G401 (cell line): Measurements from ENCODE around the gene PPP1R37. TPM values are rescaled to one million over a fixed set of nuclear protein-coding genes. Genes with fewer than 3 reads are reported as not detected.

Experiments
- DNase-seq: peaks from one replicate; pipeline ENCODE4 v3.0.0-alpha.2; 2015; ENCODE audit warnings: low spot score
- in situ Hi-C: cut with HindIII; loops from 2 replicates; pipeline ENCODE4 v1.10.0; 2016; ENCODE audit warnings: low sequenced_read_pairs, mixed read lengths
- total RNA-seq: library from RNA; depleted of rRNA; stranded (reverse); fragments of >200 nt; shearing (Covaris generic); gene quantifications from 2 replicates; pipeline ENCODE4 v1.2.3, GENCODE V29; 2014

PPP1R37 gene
- total RNA-seq, 1 experiment from 2014 or later, result 42.6 TPM

DNA sequence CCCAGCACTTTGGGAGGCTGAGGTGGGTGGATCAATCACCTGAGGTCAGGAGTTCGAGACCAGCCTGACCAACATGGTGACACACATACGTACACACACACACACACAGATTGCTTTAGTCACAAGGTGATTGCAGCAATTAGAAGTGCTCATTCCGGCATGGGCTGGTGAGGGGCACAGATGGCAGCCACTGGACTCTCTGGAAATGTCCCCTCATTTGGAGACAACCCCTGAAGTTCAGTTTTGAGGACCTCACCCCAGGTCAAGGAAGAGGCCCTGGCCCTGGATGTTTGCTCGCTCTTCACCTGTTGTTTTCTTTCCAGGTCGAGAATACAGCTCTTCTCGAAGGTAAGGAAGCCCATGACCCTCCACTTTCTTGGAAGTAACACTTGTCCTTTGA is 22.8 kb upstream of the PPP1R37 start:
- DNase-seq, result no peak

DNA sequence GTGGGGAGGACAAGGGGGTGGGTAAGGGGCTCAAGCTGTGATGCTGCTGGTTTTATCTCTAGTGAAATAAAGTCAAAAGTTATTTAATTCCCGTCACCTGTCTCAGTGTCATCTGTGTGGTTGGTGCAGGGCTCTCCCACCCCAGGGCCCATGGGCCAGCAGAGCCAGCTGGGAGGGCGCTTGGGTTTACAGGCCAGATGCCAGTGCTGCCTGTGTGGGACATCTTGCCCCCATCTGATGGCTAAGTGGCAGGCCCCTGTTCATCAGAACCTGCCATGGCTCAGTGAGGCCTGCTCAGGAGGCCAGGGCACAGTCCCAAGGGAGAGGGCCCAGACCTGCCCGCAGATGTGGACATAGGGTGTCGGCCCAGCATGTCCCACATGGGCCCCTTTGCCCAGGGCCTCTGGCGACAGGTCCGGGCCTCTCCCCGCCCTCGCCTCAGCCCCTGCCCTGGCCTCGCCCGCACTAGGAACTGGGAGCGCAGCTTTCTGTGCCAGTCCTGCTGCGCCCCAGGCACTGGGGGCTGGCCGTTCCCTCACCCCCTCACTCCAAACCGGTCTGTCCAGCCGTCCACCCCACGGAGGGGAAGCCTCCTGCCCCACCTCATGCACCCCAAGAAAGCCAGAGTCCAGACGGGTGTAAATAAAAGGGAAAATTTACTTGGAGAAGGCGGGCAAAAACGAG is 22.0 kb upstream of the PPP1R37 start:
- in situ Hi-C loops, result no loop called here

More for the DNA sequence above, 22.8 kb upstream of the PPP1R37 start:
- in situ Hi-C loops, result no loop called here

DNA sequence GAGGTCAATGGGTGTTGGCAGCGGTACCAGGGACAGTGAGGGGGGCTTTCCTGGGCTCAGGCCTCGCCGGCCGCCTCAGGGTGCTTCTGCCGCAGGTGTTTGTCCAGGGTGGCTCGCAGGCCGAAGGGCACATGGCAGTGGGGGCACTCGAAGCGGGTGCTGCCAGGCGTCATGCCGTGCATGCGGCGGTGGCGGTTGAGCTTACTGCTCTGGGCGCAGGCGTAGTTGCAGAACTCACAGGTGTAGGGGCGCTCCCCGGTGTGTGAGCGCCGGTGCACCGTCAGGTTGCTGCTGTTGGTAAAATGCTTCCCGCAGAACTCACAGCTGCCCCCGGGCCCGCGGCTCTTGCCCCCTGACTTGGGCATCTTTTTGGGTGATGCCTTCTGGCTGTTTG is 21.4 kb upstream of the PPP1R37 start:
- in situ Hi-C loops, result no loop called here
- DNase-seq, result no peak

More for the DNA sequence above, 22.0 kb upstream of the PPP1R37 start:
- DNase-seq, result no peak

GRCh38 chr19:45071969-45072790 is 20.8 kb upstream of the PPP1R37 start:
- DNase-seq, result peak; percentile 71
- in situ Hi-C loops, result no loop called here

GRCh38 chr19:45074744-45075300 is 18.2 kb upstream of the PPP1R37 start:
- in situ Hi-C loops, result no loop called here
- DNase-seq, result peak; percentile 29

DNA sequence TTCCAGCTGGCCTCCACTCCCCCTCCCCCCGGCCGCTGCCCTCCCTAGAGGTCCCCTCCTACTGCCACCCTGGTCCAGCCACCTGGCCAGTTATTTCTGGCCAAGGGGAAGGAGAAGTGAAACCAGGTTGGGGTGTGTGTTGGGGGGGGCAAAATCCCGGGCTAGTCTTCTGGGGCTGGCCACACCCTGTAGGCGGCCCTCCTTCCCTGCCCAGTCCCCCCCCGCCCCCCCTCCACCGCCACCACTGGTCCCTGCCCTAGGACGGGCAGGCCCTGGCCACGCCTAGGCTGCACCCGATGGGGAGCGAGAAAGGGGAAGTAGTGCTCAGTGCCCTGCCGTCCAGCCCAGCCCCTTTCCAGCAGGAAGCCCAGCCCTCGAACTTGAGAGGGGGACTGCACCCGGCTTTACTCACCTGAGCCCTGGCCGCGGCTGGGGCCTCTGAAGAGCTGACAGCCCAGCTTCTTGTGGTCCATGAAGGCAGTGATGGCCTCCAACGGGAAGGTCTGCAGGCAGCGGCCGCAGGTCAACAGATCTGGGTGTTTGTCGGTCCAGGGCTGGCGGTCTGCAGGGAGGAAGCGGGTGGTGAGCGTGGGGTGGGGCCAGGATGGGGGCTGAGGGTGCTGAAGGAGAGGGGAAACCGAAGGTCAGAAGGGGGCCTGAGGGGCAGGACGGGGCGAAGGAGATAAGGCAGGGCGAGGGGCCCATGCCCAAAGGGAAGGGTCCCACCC is 17.5 kb upstream of the PPP1R37 start:
- DNase-seq, result peak; percentile 80
- in situ Hi-C loops, result no loop called here

- in situ Hi-C loops, result no loop called here
- DNase-seq, result peak; percentile 88
These were observed 16.7 kb upstream of the PPP1R37 start, which contains the start of gene ZNF296 for GRCh38 chr19:45076029-45076850. Gene ZNF296, minus strand, starts transcription at chr19:45076478. Its CDS starts 105 bp downstream, at chr19:45076373.

- DNase-seq, result no peak
- in situ Hi-C loops, result no loop called here
These were observed 15.9 kb upstream of the PPP1R37 start for GRCh38 chr19:45076851-45077730.

DNA sequence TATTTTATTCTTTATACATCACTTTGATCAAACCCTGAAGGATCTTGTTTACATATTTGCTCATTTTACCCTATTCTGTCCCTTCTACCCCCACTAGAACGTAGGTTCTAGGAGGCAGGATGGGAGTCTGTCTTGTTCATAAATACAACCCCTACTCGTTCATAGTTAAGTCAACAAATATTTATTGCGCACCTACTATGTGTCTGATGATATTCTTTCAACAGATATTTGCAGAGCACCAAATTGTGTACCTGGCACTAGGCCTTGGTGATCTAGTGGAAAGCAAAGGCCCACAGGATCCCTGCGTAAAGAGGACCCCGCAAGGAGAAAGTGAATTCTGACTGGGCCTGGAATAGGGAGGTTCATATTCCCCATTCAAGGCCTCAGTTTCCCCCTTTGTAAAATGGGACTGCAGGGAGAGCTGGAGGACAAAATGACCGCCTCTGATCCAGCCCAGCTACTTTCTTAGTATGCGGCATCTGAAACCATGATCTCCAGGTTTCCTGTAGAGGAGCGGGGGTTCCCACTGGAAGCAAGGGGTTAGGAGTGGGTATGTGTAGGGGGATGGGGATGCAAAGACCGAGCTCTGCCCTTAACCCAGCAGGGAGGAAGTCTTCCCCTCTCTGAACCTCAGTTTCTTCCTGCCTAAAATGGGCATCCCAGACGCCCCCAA is 14.5 kb upstream of the PPP1R37 start:
- no peak for DNase-seq
- in situ Hi-C loops, result no loop called here

DNA sequence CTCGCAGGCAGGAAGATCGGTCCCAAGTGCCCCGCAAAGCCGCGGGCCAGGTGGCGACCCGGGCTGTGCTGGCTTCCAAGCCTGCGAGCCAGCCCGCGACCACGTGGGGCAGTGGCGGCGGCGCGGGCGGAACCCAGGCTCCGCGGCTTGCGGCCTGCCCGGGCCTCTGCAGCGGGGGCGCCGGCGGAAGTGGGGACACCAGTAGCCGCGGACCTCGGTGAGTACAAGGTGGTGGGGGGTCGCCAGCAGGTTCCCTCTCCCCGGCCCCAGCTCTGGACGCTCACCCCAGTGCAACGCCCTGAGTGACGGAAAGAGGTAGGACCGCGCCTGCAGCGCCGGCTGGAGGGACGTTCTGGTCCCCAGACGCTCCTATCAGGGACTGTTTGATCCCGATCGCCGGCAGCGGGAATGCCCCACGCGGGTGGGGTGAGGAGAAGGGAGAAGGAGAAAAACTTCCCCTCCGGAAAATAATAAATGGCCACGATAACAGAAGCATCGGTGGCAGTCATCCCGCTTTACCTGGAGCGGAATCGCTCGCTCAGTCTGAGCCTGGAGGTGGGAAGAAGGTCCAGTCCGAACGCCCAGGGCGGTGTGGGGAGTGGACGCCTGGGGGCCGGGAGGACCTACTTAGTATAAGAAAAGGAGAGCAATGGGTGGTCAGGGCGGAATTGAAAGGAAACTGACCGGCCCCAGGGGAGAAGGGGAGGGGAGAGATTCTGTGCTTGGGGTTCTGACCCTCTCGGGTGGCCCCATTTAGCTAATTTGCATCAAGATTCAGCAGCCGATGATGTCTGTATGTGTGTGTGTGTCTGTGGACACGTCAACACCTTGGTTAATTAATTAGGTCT is 13.7 kb upstream of the PPP1R37 start, which contains the start of gene GEMIN7:
Gene GEMIN7, plus strand, starts transcription at position 198 of the 848 bp plus-strand sequence. CDS start 10,855 bp downstream, outside the sequence.
- in situ Hi-C loops, result no loop called here
- DNase-seq, result peak; percentile 72

- in situ Hi-C loops, result no loop called here
- DNase-seq, result no peak
These were observed 13.0 kb upstream of the PPP1R37 start for GRCh38 chr19:45079911-45080370.

DNA sequence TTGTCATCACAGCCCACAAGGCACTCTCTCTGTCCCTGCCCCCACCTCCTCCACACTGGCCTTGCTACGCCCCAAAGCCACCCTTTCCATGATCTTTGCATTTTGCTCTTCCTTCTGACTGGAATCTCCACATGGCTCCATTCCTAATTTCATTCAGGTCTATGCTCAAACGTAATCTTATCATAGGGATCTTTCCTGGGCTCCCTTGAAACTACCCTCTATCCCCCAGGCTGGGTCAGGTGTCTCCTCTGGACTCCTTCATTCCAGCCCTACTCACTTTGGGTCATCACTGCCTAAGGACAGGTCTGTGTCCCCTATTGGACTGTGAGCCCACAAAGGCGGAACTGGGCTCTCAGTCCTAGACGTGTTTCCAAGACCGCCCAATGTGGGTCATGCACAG is 10.8 kb upstream of the PPP1R37 start:
- no peak for DNase-seq
- in situ Hi-C loops, result no loop called here

GRCh38 chr19:45086480-45086879 is 6.5 kb upstream of the PPP1R37 start:
- DNase-seq, result no peak
- in situ Hi-C loops, result no loop called here

DNA sequence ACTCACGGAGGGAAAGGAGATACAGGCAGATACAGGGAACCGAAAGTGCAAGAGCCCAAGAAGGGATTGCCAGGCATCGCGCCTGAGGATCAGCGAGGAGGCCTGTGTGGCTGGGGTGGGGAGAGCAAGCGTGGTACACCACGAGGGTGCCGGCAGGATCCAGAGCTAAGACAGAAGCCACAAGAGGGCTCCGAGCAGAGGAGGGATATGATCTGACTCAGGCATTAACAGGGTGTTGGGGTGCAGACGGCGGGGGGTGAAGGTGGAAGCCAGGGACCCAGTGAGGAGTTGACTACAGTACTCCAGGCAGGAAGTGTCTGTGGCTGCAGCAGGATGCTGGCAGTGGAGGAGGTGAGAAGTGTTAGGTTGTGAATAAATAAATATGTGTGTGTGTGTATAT is 5.4 kb upstream of the PPP1R37 start:
- in situ Hi-C loops, result no loop called here
- DNase-seq, result no peak

DNA sequence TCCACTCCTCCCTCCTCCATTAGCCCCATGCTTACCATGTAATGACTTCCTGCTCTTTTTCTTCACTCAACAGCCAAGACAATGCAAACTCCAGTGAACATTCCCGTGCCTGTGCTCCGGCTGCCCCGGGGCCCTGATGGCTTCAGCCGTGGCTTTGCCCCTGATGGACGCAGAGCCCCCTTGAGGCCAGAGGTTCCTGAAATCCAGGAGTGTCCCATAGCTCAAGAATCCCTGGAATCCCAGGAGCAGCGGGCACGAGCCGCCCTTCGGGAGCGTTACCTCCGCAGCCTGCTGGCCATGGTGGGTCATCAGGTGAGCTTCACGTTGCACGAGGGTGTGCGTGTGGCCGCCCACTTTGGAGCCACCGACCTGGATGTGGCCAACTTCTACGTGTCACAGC is 2.9 kb upstream of the PPP1R37 start:
- DNase-seq, result no peak
- in situ Hi-C loops, result no loop called here

DNA sequence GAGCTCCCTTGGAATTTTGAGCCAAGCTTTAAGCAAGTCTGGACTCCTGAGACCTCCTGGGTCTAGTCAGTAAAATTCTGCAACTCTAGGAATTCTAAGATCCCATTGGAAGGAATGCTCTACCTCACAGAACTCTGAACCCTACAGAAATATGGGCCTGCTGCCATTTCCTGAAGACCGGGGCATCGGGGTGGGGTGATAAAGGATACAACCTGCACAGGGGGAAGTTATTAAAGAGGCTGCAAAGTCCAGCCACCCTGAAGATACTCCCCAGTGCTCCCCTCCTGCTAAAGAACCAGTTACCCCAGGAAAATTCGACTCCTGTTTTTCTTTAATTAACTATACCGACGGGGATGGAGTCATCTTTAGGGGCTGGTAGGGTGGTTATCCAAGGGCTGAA is 2.4 kb upstream of the PPP1R37 start:
- DNase-seq, result no peak
- in situ Hi-C loops, result no loop called here
